Activated CD8-positive, alpha-beta memory T cell treated with anti-CD3 and anti-CD28 coated beads, Interleukin-2, amount 10 ng/mL, durations not matched to agents 7 days and 5 days (primary cell): ENCODE data around the gene RUFY1. TPM values are rescaled to one million over a fixed set of nuclear protein-coding genes. Genes with fewer than 3 reads are reported as not detected.

ENCODE experiments used
- ATAC-seq: fragments of 150-1000 bp; cut with Tn5 transposase; one replicate; pipeline ENCODE4 v1.10.0; 2021; ENCODE audit warnings: moderate library complexity
- CTCF ChIA-PET: fragments of 350-600 bp; sonication (Branson Sonifier 250); formaldehyde crosslinking; loops from one replicate; lab custom pipeline; 2021; ENCODE audit warnings: antibody characterized with exemption; lab: Charles Lee
- DNase-seq: peaks from one replicate; pipeline ENCODE4 v3.0.0-alpha.2; 2020
- H3K27ac Mint-ChIP-seq: one replicate; pipeline ENCODE4 v1.8.0; 2021; ENCODE audit warnings: mild to moderate bottlenecking, mixed read lengths
- H3K27me3 Mint-ChIP-seq: one replicate; pipeline ENCODE4 v1.8.0; 2021; ENCODE audit warnings: mixed read lengths
- H3K36me3 Mint-ChIP-seq: one replicate; pipeline ENCODE4 v1.8.0; 2021; ENCODE audit warnings: mild to moderate bottlenecking, mixed read lengths
- H3K4me1 Mint-ChIP-seq: one replicate; pipeline ENCODE4 v1.8.0; 2021; ENCODE audit warnings: mixed read lengths
- H3K4me3 Mint-ChIP-seq: one replicate; pipeline ENCODE4 v1.8.0; 2021; ENCODE audit warnings: mild to moderate bottlenecking, moderate library complexity, mixed read lengths
- H3K9me3 Mint-ChIP-seq: one replicate; pipeline ENCODE4 v1.8.0; 2022; ENCODE audit warnings: low read depth, mixed read lengths
- total RNA-seq, 2 experiments: library from RNA; stranded (reverse); gene quantifications; one replicate each; pipeline ENCODE4 v1.2.3, GENCODE V29; 2021

The RUFY1 gene
- total RNA-seq, 2 experiments from 2014 or later = 37.4 to 37.9 TPM

GRCh38 chr5:179612577-179613459 lies 62.5 kb downstream of the RUFY1 start:
- H3K36me3 Mint-ChIP-seq = peaks cover 74% of the 10 kb centered on the region
- no peak for DNase-seq
- no peaks in the 10 kb centered on the region for H3K9me3 Mint-ChIP-seq
- CTCF ChIA-PET = interaction anchor here (1.3 to 4.8 kb wide), 2 partner anchors 9 to 12 kb away, joined by 3 to 35 read pairs; partner anchors contain the start of gene HNRNPH1
- peaks cover 70% of the 10 kb centered on the region for H3K4me1 Mint-ChIP-seq
- no peak for ATAC-seq
- H3K27ac Mint-ChIP-seq = peak overlapping the region; percentile 20
- no peak overlapping the region for H3K4me3 Mint-ChIP-seq
- H3K27me3 Mint-ChIP-seq = no peaks in the 10 kb centered on the region

GRCh38 chr5:179613460-179614071 lies 63.2 kb downstream of the RUFY1 start:
- H3K27me3 Mint-ChIP-seq = no peaks in the 10 kb centered on the region
- DNase-seq = no peak

GRCh38 chr5:179614745-179615144 lies 64.4 kb downstream of the RUFY1 start:
- ATAC-seq = no peak
- peaks cover 79% of the 10 kb centered on the region for H3K36me3 Mint-ChIP-seq
- no peak overlapping the region for H3K4me3 Mint-ChIP-seq
- H3K27me3 Mint-ChIP-seq = no peaks in the 10 kb centered on the region
- CTCF ChIA-PET = interaction anchor here (4.8 kb wide), 1 partner anchor 7 kb away, joined by 35 read pairs; the partner anchor contains the start of gene HNRNPH1
- peaks cover 65% of the 10 kb centered on the region for H3K4me1 Mint-ChIP-seq
- no peaks in the 10 kb centered on the region for H3K9me3 Mint-ChIP-seq
- no peak for DNase-seq
- no peak overlapping the region for H3K27ac Mint-ChIP-seq

More at GRCh38 chr5:179613460-179614071, 63.2 kb downstream of the RUFY1 start:
- Mint-ChIP-seq H3K4me3 (no peak overlapping the region), H3K4me1 (peaks cover 68% of the 10 kb centered on the region), H3K9me3 (no peaks in the 10 kb centered on the region), H3K27ac (no peak overlapping the region), H3K36me3 (peaks cover 76% of the 10 kb centered on the region)
- ATAC-seq = peak; percentile 7
- CTCF ChIA-PET = interaction anchor here (1.3 to 4.8 kb wide), 2 partner anchors 8 to 13 kb away, joined by 3 to 35 read pairs; partner anchors contain the start of gene HNRNPH1

GRCh38 chr5:179615203-179615602 lies 64.8 kb downstream of the RUFY1 start:
- H3K27ac Mint-ChIP-seq = no peak overlapping the region
- no peak for DNase-seq

GRCh38 chr5:179616002-179616594 lies 65.7 kb downstream of the RUFY1 start:
- Mint-ChIP-seq H3K27ac (peak overlapping the region; percentile 39), H3K27me3 (no peaks in the 10 kb centered on the region), H3K36me3 (peaks cover 79% of the 10 kb centered on the region), H3K9me3 (no peaks in the 10 kb centered on the region), H3K4me3 (no peak overlapping the region), H3K4me1 (peaks cover 64% of the 10 kb centered on the region)
- CTCF ChIA-PET = interaction anchor here (0.7 kb wide), 1 partner anchor 8 kb away, joined by 3 read pairs; the partner anchor contains the start of gene HNRNPH1
- DNase-seq (no peak), ATAC-seq (no peak)

More at GRCh38 chr5:179615203-179615602, 64.8 kb downstream of the RUFY1 start:
- H3K4me1 Mint-ChIP-seq = peaks cover 64% of the 10 kb centered on the region
- no peak overlapping the region for H3K4me3 Mint-ChIP-seq
- H3K36me3 Mint-ChIP-seq = peaks cover 79% of the 10 kb centered on the region
- H3K9me3 Mint-ChIP-seq = no peaks in the 10 kb centered on the region
- CTCF ChIA-PET = interaction anchor here (4.8 kb wide), 1 partner anchor 7 kb away, joined by 35 read pairs; the partner anchor contains the start of gene HNRNPH1
- H3K27me3 Mint-ChIP-seq = no peaks in the 10 kb centered on the region
- ATAC-seq = no peak

- Mint-ChIP-seq H3K27ac (peak overlapping the region; percentile 69), H3K27me3 (no peaks in the 10 kb centered on the region), H3K9me3 (no peaks in the 10 kb centered on the region), H3K36me3 (peaks cover 85% of the 10 kb centered on the region), H3K4me1 (peaks cover 66% of the 10 kb centered on the region), H3K4me3 (no peak overlapping the region)
- ATAC-seq (no peak), DNase-seq (no peak)
- CTCF ChIA-PET = interaction anchor here (1.5 kb wide), 1 partner anchor 61 kb away, joined by 3 read pairs; no protein-coding TSS in a partner anchor
Observed at GRCh38 chr5:179617930-179618329, 67.6 kb downstream of the RUFY1 start.

GRCh38 chr5:179618923-179619554 lies 68.7 kb downstream of the RUFY1 start:
- DNase-seq (no peak), ATAC-seq (no peak)
- no peaks in the 10 kb centered on the region for H3K9me3 Mint-ChIP-seq
- H3K36me3 Mint-ChIP-seq = peaks cover 78% of the 10 kb centered on the region
- H3K27ac Mint-ChIP-seq = peak overlapping the region; percentile 80
- peak overlapping the region; percentile 76 for H3K4me3 Mint-ChIP-seq
- peaks cover 3% of the 10 kb centered on the region for H3K27me3 Mint-ChIP-seq
- CTCF ChIA-PET = no interaction called here
- peaks cover 57% of the 10 kb centered on the region for H3K4me1 Mint-ChIP-seq

GRCh38 chr5:179619776-179620175 lies 69.4 kb downstream of the RUFY1 start:
- CTCF ChIA-PET = interaction anchor here (4.1 kb wide), 1 partner anchor 7 kb away, joined by 35 read pairs; no protein-coding TSS in a partner anchor
- H3K36me3 Mint-ChIP-seq = peaks cover 72% of the 10 kb centered on the region
- no peaks in the 10 kb centered on the region for H3K9me3 Mint-ChIP-seq
- ATAC-seq (no peak), DNase-seq (no peak)
- H3K4me1 Mint-ChIP-seq = peaks cover 62% of the 10 kb centered on the region
- peaks cover 3% of the 10 kb centered on the region for H3K27me3 Mint-ChIP-seq
- no peak overlapping the region for H3K27ac Mint-ChIP-seq
- peak overlapping the region; percentile 96 for H3K4me3 Mint-ChIP-seq

GRCh38 chr5:179620293-179620692 lies 69.9 kb downstream of the RUFY1 start:
- Mint-ChIP-seq H3K4me1 (peaks cover 65% of the 10 kb centered on the region), H3K27me3 (peaks cover 3% of the 10 kb centered on the region), H3K9me3 (no peaks in the 10 kb centered on the region), H3K27ac (peak overlapping the region; percentile 87), H3K36me3 (peaks cover 70% of the 10 kb centered on the region), H3K4me3 (peak overlapping the region; percentile 96)
- no peak for ATAC-seq
- CTCF ChIA-PET = interaction anchor here (1.3 to 4.1 kb wide), 3 partner anchors 7 to 182 kb away, joined by 4 to 35 read pairs (median 5); no protein-coding TSS in a partner anchor
- no peak for DNase-seq

GRCh38 chr5:179620703-179621350 lies 70.5 kb downstream of the RUFY1 start:
- Mint-ChIP-seq H3K27me3 (peaks cover 3% of the 10 kb centered on the region), H3K36me3 (peaks cover 67% of the 10 kb centered on the region), H3K4me3 (peak overlapping the region; percentile 96), H3K27ac (peak overlapping the region; percentile 87), H3K9me3 (no peaks in the 10 kb centered on the region), H3K4me1 (peaks cover 61% of the 10 kb centered on the region)
- no peak for ATAC-seq
- CTCF ChIA-PET = interaction anchor here (1.3 to 4.1 kb wide), 3 partner anchors 8 to 181 kb away, joined by 4 to 35 read pairs (median 5); no protein-coding TSS in a partner anchor
- DNase-seq = no peak

GRCh38 chr5:179621551-179622214 lies 71.3 kb downstream of the RUFY1 start:
- Mint-ChIP-seq H3K9me3 (no peaks in the 10 kb centered on the region), H3K27ac (peak overlapping the region; percentile 87), H3K4me1 (peaks cover 54% of the 10 kb centered on the region), H3K27me3 (peaks cover 3% of the 10 kb centered on the region), H3K4me3 (peak overlapping the region; percentile 96), H3K36me3 (peaks cover 59% of the 10 kb centered on the region)
- no peak for ATAC-seq
- CTCF ChIA-PET = interaction anchor here (1.3 to 4.1 kb wide), 3 partner anchors 9 to 180 kb away, joined by 4 to 35 read pairs (median 5); no protein-coding TSS in a partner anchor
- DNase-seq = no peak
